Measurements from ENCODE around the gene THBS3. TPM values are rescaled to one million over a fixed set of nuclear protein-coding genes. Genes with fewer than 3 reads are reported as not detected.

The THBS3 gene
- total and polyA plus RNA-seq, 2 experiments from 2014 or later: 19.8 to 39.9 TPM

GRCh38 chr1:155177918-155178281 lies 29.8 kb downstream of the THBS3 start:
- peaks cover 5% of the 10 kb centered on the region for H3K27me3 ChIP-seq
- H3K4me2 ChIP-seq: no peak overlapping the region
- H3K9me2 ChIP-seq (replicated peaks; ENCODE audit: insufficient read depth): no peaks in the 10 kb centered on the region
- no peak overlapping the region for H3K27ac ChIP-seq
- H3K4me1 ChIP-seq (ENCODE audit: insufficient read depth): peaks cover 7% of the 10 kb centered on the region
- H3K9me3 ChIP-seq (ENCODE audit: low read depth): no peaks in the 10 kb centered on the region
- no peak overlapping the region for H2AFZ ChIP-seq
- H3K4me3 ChIP-seq: no peak overlapping the region
- TF ChIP-seq, protein P1, sequence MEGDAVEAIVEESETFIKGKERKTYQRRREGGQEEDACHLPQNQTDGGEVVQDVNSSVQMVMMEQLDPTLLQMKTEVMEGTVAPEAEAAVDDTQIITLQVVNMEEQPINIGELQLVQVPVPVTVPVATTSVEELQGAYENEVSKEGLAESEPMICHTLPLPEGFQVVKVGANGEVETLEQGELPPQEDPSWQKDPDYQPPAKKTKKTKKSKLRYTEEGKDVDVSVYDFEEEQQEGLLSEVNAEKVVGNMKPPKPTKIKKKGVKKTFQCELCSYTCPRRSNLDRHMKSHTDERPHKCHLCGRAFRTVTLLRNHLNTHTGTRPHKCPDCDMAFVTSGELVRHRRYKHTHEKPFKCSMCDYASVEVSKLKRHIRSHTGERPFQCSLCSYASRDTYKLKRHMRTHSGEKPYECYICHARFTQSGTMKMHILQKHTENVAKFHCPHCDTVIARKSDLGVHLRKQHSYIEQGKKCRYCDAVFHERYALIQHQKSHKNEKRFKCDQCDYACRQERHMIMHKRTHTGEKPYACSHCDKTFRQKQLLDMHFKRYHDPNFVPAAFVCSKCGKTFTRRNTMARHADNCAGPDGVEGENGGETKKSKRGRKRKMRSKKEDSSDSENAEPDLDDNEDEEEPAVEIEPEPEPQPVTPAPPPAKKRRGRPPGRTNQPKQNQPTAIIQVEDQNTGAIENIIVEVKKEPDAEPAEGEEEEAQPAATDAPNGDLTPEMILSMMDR (IDR thresholded peaks at IDR 0.05; ENCODE audit: poor library complexity): no peak
- no peak for TF ChIP-seq EZH2phosphoT487 (IDR thresholded peaks at IDR 0.05; ENCODE audit: low read depth, severe bottlenecking, unreplicated experiment)
- no peak for TF ChIP-seq EZH2 (IDR thresholded peaks at IDR 0.05; ENCODE audit: borderline replicate concordance)
- no peak for DNase-seq (ENCODE audit: low spot score)
- 97% methylated on average over 9 of the region's 9 CpGs for WGBS (ENCODE audit: low lambda C conversion rate, missing lambda C conversion rate)
- H3K79me2 ChIP-seq: no peaks in the 10 kb centered on the region
- H3K36me3 ChIP-seq (replicated peaks; ENCODE audit: insufficient read depth, low read depth): no peaks in the 10 kb centered on the region
- H4K20me1 ChIP-seq (ENCODE audit: insufficient read depth, poor library complexity, severe bottlenecking): no peaks in the 10 kb centered on the region

GRCh38 chr1:155177192-155177917 lies 30.3 kb downstream of the THBS3 start:
- TF ChIP-seq, protein P1 (IDR thresholded peaks at IDR 0.05; ENCODE audit: poor library complexity): no peak
- no peak for TF ChIP-seq EZH2phosphoT487 (IDR thresholded peaks at IDR 0.05; ENCODE audit: low read depth, severe bottlenecking, unreplicated experiment)
- TF ChIP-seq EZH2 (IDR thresholded peaks at IDR 0.05; ENCODE audit: borderline replicate concordance): no peak
- no peak for DNase-seq (ENCODE audit: low spot score)
- H3K9me2 ChIP-seq (replicated peaks; ENCODE audit: insufficient read depth): no peaks in the 10 kb centered on the region
- H3K4me1 ChIP-seq (ENCODE audit: insufficient read depth): peaks cover 8% of the 10 kb centered on the region
- peaks cover 2% of the 10 kb centered on the region for H3K79me2 ChIP-seq
- 82% methylated on average over 11 of the region's 11 CpGs for WGBS (ENCODE audit: low lambda C conversion rate, missing lambda C conversion rate)
- no peak overlapping the region for H3K4me3 ChIP-seq
- no peak overlapping the region for H3K4me2 ChIP-seq
- H2AFZ ChIP-seq: no peak overlapping the region
- H3K36me3 ChIP-seq (replicated peaks; ENCODE audit: insufficient read depth, low read depth): no peaks in the 10 kb centered on the region
- H3K27ac ChIP-seq: no peak overlapping the region
- H4K20me1 ChIP-seq (ENCODE audit: insufficient read depth, poor library complexity, severe bottlenecking): no peaks in the 10 kb centered on the region
- peaks cover 5% of the 10 kb centered on the region for H3K27me3 ChIP-seq
- H3K9me3 ChIP-seq (ENCODE audit: low read depth): no peaks in the 10 kb centered on the region

DNA sequence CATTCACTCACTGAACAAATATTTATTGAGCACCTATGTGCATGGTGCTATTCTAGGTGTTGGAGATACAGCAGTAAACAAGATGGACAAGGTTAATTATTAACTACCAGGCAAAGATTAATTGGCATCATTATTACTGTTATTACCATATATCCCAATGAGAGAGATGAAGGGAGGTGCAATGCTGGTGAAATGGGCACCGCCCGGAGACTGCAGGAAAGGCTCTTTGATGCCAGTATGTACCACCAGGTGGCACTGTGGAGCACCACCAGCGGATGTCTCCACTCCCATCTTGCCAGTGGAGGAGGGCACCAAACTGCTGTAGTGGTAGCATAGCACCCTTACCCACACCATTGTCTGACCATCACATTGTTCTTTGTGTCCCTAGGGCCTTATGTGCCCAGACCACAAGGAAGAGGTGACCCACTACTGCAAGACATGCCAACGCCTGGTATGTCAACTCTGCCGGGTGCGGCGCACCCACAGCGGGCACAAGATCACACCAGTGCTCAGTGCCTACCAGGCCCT lies 31.1 kb downstream of the THBS3 start:
- no peak overlapping the region for H3K4me2 ChIP-seq
- 65% methylated on average over 8 of the region's 8 CpGs for WGBS (ENCODE audit: low lambda C conversion rate, missing lambda C conversion rate)
- no peaks in the 10 kb centered on the region for H4K20me1 ChIP-seq (ENCODE audit: insufficient read depth, poor library complexity, severe bottlenecking)
- no peaks in the 10 kb centered on the region for H3K9me2 ChIP-seq (replicated peaks; ENCODE audit: insufficient read depth)
- no peak overlapping the region for H3K27ac ChIP-seq
- no peak overlapping the region for H3K4me3 ChIP-seq
- peaks cover 5% of the 10 kb centered on the region for H3K27me3 ChIP-seq
- H3K36me3 ChIP-seq (replicated peaks; ENCODE audit: insufficient read depth, low read depth): no peaks in the 10 kb centered on the region
- TF ChIP-seq EZH2phosphoT487 (IDR thresholded peaks at IDR 0.05; ENCODE audit: low read depth, severe bottlenecking, unreplicated experiment) (no peak), EZH2 (IDR thresholded peaks at IDR 0.05; ENCODE audit: borderline replicate concordance) (no peak)
- TF ChIP-seq, protein P1 (IDR thresholded peaks at IDR 0.05; ENCODE audit: poor library complexity): peak; percentile 78
- peaks cover 10% of the 10 kb centered on the region for H3K79me2 ChIP-seq
- no peaks in the 10 kb centered on the region for H3K9me3 ChIP-seq (ENCODE audit: low read depth)
- DNase-seq (ENCODE audit: low spot score): peak; percentile 87
- peaks cover 13% of the 10 kb centered on the region for H3K4me1 ChIP-seq (ENCODE audit: insufficient read depth)
- no peak overlapping the region for H2AFZ ChIP-seq
